ENCODE measurements around the gene SP140.

SP140 gene

DNA sequence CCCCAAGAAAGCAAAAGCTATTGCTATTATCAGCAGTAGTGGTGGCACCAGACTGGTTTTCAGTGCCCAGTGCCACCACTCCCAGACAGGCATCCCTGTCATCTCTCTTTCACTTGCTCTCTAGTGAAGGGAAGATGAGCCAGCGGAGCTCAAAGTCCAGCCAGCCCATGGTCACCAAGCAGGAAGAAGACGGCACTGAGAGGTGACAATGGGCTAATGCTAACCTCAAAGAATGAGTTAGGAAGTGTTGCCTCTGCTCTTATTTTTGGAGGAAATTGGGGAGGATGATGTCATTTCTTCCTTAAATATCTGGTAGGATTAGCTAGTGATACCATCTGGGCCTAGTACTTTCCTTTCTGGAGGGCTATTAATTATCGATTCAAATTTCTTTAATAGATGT, 1.7 kb downstream of the SP140 start:
- Histone ChIP-seq H3K4me1 (ENCODE audit: control insufficient read depth, insufficient read depth, low read length) (no peaks in the 10 kb centered on the region), H3K36me3 (ENCODE audit: control insufficient read depth, insufficient read depth, low read length, severe bottlenecking) (no peaks in the 10 kb centered on the region), H3K27me3 (replicated peaks; ENCODE audit: control insufficient read depth, insufficient read depth, low read length) (no peaks in the 10 kb centered on the region), H3K9ac (ENCODE audit: low read length) (no peak overlapping the region), H3K9me3 (ENCODE audit: control insufficient read depth, low read length) (peaks cover 11% of the 10 kb centered on the region), H3K4me3 (ENCODE audit: low read length) (no peak overlapping the region)
- DNase-seq (ENCODE audit: low read depth): no peak

DNA sequence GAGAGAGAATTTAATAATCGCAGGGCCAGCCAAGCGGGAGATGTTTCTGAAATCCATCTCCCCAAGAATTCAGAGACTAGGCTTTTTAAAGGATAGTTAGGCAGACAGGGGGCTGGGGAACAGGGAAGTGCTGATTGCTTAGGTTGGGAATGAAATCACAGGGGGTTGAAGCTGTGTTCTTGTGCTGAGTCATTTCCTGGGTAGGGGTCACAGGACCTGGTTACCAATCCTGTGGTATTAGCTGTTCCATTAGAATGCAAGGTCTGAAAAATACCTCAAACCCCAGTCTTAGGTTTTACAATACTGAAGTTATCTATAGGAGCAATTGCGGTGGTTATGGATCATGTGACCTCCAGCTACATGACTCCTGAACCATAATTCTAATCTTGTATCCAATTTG, 4.6 kb downstream of the SP140 start:
- no peaks in the 10 kb centered on the region for H3K4me1 ChIP-seq (ENCODE audit: control insufficient read depth, insufficient read depth, low read length)
- DNase-seq (ENCODE audit: low read depth): no peak
- peaks cover 11% of the 10 kb centered on the region for H3K9me3 ChIP-seq (ENCODE audit: control insufficient read depth, low read length)
- H3K9ac ChIP-seq (ENCODE audit: low read length): no peak overlapping the region
- H3K27me3 ChIP-seq (replicated peaks; ENCODE audit: control insufficient read depth, insufficient read depth, low read length): no peaks in the 10 kb centered on the region
- no peak overlapping the region for H3K4me3 ChIP-seq (ENCODE audit: low read length)
- H3K36me3 ChIP-seq (ENCODE audit: control insufficient read depth, insufficient read depth, low read length, severe bottlenecking): no peaks in the 10 kb centered on the region

GRCh38 chr2:230230496-230231200, 5.1 kb downstream of the SP140 start:
- H3K36me3 ChIP-seq (ENCODE audit: control insufficient read depth, insufficient read depth, low read length, severe bottlenecking): no peaks in the 10 kb centered on the region
- peaks cover 11% of the 10 kb centered on the region for H3K9me3 ChIP-seq (ENCODE audit: control insufficient read depth, low read length)
- H3K9ac ChIP-seq (ENCODE audit: low read length): no peak overlapping the region
- no peak overlapping the region for H3K4me3 ChIP-seq (ENCODE audit: low read length)
- no peaks in the 10 kb centered on the region for H3K4me1 ChIP-seq (ENCODE audit: control insufficient read depth, insufficient read depth, low read length)
- no peaks in the 10 kb centered on the region for H3K27me3 ChIP-seq (replicated peaks; ENCODE audit: control insufficient read depth, insufficient read depth, low read length)
- DNase-seq (ENCODE audit: low read depth): no peak

GRCh38 chr2:230231251-230231650, 5.7 kb downstream of the SP140 start:
- DNase-seq (ENCODE audit: low read depth): no peak
- Histone ChIP-seq H3K27me3 (replicated peaks; ENCODE audit: control insufficient read depth, insufficient read depth, low read length) (no peaks in the 10 kb centered on the region), H3K36me3 (ENCODE audit: control insufficient read depth, insufficient read depth, low read length, severe bottlenecking) (no peaks in the 10 kb centered on the region)

GRCh38 chr2:230234122-230234722, 8.7 kb downstream of the SP140 start:
- Histone ChIP-seq H3K4me3 (ENCODE audit: low read length) (no peak overlapping the region), H3K9ac (ENCODE audit: low read length) (no peak overlapping the region), H3K9me3 (ENCODE audit: control insufficient read depth, low read length) (peaks cover 11% of the 10 kb centered on the region), H3K36me3 (ENCODE audit: control insufficient read depth, insufficient read depth, low read length, severe bottlenecking) (no peaks in the 10 kb centered on the region), H3K27me3 (replicated peaks; ENCODE audit: control insufficient read depth, insufficient read depth, low read length) (no peaks in the 10 kb centered on the region), H3K4me1 (ENCODE audit: control insufficient read depth, insufficient read depth, low read length) (no peaks in the 10 kb centered on the region)
- DNase-seq (ENCODE audit: low read depth): no peak

More at GRCh38 chr2:230231251-230231650, 5.7 kb downstream of the SP140 start:
- H3K4me3 ChIP-seq (ENCODE audit: low read length): no peak overlapping the region
- no peaks in the 10 kb centered on the region for H3K4me1 ChIP-seq (ENCODE audit: control insufficient read depth, insufficient read depth, low read length)
- H3K9ac ChIP-seq (ENCODE audit: low read length): no peak overlapping the region
- H3K9me3 ChIP-seq (ENCODE audit: control insufficient read depth, low read length): peaks cover 11% of the 10 kb centered on the region

DNA sequence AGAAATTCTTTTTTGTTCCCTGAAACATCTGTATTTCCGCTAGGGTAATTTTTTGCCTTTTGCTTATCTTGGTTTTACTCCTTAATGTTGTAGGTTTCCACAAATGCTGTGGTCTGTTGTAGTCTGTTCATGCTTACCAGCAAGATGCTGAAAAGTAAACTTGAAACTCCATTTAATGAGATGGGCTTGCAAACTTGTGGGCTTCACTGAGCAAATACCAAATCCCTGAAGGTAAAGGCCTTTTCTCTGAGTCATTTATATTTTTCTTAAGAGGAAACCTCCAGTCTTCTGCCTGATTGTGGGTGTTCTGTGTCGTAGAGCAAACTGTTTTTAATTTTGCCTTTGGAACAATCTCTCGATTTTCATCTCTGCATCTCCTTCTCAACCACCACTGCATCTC, 9.3 kb downstream of the SP140 start:
- Histone ChIP-seq H3K4me3 (ENCODE audit: low read length) (no peak overlapping the region), H3K4me1 (ENCODE audit: control insufficient read depth, insufficient read depth, low read length) (no peaks in the 10 kb centered on the region), H3K27me3 (replicated peaks; ENCODE audit: control insufficient read depth, insufficient read depth, low read length) (no peaks in the 10 kb centered on the region), H3K9ac (ENCODE audit: low read length) (no peak overlapping the region), H3K36me3 (ENCODE audit: control insufficient read depth, insufficient read depth, low read length, severe bottlenecking) (no peaks in the 10 kb centered on the region), H3K9me3 (ENCODE audit: control insufficient read depth, low read length) (peaks cover 11% of the 10 kb centered on the region)
- no peak for DNase-seq (ENCODE audit: low read depth)

GRCh38 chr2:230244211-230244610, 18.7 kb downstream of the SP140 start:
- Histone ChIP-seq H3K4me3 (ENCODE audit: low read length) (no peak overlapping the region), H3K9ac (ENCODE audit: low read length) (no peak overlapping the region), H3K9me3 (ENCODE audit: control insufficient read depth, low read length) (no peaks in the 10 kb centered on the region), H3K36me3 (ENCODE audit: control insufficient read depth, insufficient read depth, low read length, severe bottlenecking) (no peaks in the 10 kb centered on the region), H3K4me1 (ENCODE audit: control insufficient read depth, insufficient read depth, low read length) (no peaks in the 10 kb centered on the region), H3K27me3 (replicated peaks; ENCODE audit: control insufficient read depth, insufficient read depth, low read length) (peaks cover 4% of the 10 kb centered on the region)
- no peak for DNase-seq (ENCODE audit: low read depth)

DNA sequence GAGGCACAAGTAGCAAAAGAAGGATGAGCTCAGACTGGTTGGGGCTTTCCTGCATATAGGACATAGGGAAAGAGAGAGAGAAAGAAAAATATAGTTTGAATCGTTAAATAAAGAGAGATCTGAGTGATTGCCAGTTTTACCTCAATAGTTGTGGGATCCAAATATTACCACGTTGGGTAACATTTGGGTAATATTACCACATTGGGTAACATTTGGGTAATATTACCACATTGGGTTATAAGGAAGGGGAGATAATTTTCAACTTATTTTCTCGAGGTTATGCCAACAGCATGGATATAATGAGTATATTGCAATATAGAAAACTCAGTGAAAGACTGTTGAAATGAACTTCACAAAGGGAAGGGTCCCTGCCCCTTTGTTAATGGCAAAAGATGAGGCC, 20.7 kb downstream of the SP140 start:
- peaks cover 12% of the 10 kb centered on the region for H3K27me3 ChIP-seq (replicated peaks; ENCODE audit: control insufficient read depth, insufficient read depth, low read length)
- no peaks in the 10 kb centered on the region for H3K36me3 ChIP-seq (ENCODE audit: control insufficient read depth, insufficient read depth, low read length, severe bottlenecking)
- H3K9ac ChIP-seq (ENCODE audit: low read length): no peak overlapping the region
- DNase-seq (ENCODE audit: low read depth): no peak
- H3K4me3 ChIP-seq (ENCODE audit: low read length): no peak overlapping the region
- H3K9me3 ChIP-seq (ENCODE audit: control insufficient read depth, low read length): no peaks in the 10 kb centered on the region
- H3K4me1 ChIP-seq (ENCODE audit: control insufficient read depth, insufficient read depth, low read length): no peaks in the 10 kb centered on the region

- no peak overlapping the region for H3K9ac ChIP-seq (ENCODE audit: low read length)
- H3K9me3 ChIP-seq (ENCODE audit: control insufficient read depth, low read length): no peaks in the 10 kb centered on the region
- DNase-seq (ENCODE audit: low read depth): no peak
- no peaks in the 10 kb centered on the region for H3K4me1 ChIP-seq (ENCODE audit: control insufficient read depth, insufficient read depth, low read length)
- H3K36me3 ChIP-seq (ENCODE audit: control insufficient read depth, insufficient read depth, low read length, severe bottlenecking): no peaks in the 10 kb centered on the region
- no peak overlapping the region for H3K4me3 ChIP-seq (ENCODE audit: low read length)
- peaks cover 20% of the 10 kb centered on the region for H3K27me3 ChIP-seq (replicated peaks; ENCODE audit: control insufficient read depth, insufficient read depth, low read length)
These were observed 24.7 kb downstream of the SP140 start for GRCh38 chr2:230250231-230250630.

- no peaks in the 10 kb centered on the region for H3K9me3 ChIP-seq (ENCODE audit: control insufficient read depth, low read length)
- no peak overlapping the region for H3K9ac ChIP-seq (ENCODE audit: low read length)
- H3K4me3 ChIP-seq (ENCODE audit: low read length): no peak overlapping the region
- no peaks in the 10 kb centered on the region for H3K36me3 ChIP-seq (ENCODE audit: control insufficient read depth, insufficient read depth, low read length, severe bottlenecking)
- peaks cover 20% of the 10 kb centered on the region for H3K27me3 ChIP-seq (replicated peaks; ENCODE audit: control insufficient read depth, insufficient read depth, low read length)
- DNase-seq (ENCODE audit: low read depth): no peak
- no peaks in the 10 kb centered on the region for H3K4me1 ChIP-seq (ENCODE audit: control insufficient read depth, insufficient read depth, low read length)
These were observed 28.8 kb downstream of the SP140 start for GRCh38 chr2:230254152-230254881.

DNA sequence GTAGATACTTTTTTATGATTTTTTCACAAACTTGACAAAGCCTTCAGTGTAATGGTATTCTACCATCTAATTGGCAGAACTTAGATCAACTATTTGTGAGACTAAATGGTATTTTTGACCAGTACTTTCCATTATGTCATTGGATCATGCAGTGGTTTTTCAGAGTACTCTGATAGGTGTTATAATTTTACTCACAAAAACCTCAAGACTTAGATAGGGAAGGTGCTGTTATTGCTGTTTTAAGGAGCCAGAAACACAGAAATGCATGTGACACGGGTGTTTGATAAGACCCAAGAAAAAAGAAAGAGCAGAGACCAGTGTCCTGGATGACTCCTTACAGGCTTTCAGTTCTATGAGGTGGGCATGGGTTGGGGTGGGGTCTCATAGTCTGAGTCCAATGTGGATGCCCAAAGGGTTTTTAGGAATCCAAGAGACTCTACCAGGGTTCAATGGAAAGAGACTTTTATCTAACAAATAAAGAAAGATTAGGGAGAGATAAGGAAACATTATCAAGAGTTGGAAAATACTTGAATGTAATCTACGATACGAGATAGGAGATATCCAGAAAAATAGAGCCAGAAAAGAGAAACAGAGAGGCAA, 31.3 kb downstream of the SP140 start:
- Histone ChIP-seq H3K4me1 (ENCODE audit: control insufficient read depth, insufficient read depth, low read length) (no peaks in the 10 kb centered on the region), H3K9ac (ENCODE audit: low read length) (no peak overlapping the region), H3K4me3 (ENCODE audit: low read length) (no peak overlapping the region), H3K27me3 (replicated peaks; ENCODE audit: control insufficient read depth, insufficient read depth, low read length) (peaks cover 7% of the 10 kb centered on the region), H3K9me3 (ENCODE audit: control insufficient read depth, low read length) (no peaks in the 10 kb centered on the region), H3K36me3 (ENCODE audit: control insufficient read depth, insufficient read depth, low read length, severe bottlenecking) (no peaks in the 10 kb centered on the region)
- DNase-seq (ENCODE audit: low read depth): no peak
